ENCODE results near the gene PLA2G4A.
"Not testable (repeated sequence)": the region's sequence is repeated elsewhere in the genome, so short reads cannot be mapped to it uniquely, and the experiment has no call there.

The PLA2G4A gene

GRCh38 chr1:186875896-186876835 lies 47.4 kb downstream of the PLA2G4A start:
- DNase-seq, result no peak

DNA sequence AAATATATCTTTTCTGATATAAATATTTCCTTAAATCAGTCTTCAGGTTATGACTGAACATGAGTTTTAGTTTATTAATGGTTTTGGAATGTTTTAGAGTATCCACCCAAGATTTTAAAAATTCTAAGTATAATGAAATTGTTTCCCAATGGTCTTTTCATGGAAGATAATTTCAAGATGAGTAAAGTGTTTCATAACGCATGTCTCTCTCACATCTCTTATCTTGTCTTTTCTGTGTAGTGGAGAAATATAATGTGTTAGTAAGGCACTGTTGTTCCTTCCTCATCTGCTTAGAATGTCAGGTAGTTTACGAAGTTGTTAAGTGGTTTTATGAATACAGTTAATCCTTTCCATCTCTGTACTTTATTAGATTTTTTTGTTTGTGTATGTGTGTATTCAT lies 49.6 kb downstream of the PLA2G4A start:
- DNase-seq, result no peak

GRCh38 chr1:186880982-186881381 lies 52.2 kb downstream of the PLA2G4A start:
- DNase-seq, result no peak

DNA sequence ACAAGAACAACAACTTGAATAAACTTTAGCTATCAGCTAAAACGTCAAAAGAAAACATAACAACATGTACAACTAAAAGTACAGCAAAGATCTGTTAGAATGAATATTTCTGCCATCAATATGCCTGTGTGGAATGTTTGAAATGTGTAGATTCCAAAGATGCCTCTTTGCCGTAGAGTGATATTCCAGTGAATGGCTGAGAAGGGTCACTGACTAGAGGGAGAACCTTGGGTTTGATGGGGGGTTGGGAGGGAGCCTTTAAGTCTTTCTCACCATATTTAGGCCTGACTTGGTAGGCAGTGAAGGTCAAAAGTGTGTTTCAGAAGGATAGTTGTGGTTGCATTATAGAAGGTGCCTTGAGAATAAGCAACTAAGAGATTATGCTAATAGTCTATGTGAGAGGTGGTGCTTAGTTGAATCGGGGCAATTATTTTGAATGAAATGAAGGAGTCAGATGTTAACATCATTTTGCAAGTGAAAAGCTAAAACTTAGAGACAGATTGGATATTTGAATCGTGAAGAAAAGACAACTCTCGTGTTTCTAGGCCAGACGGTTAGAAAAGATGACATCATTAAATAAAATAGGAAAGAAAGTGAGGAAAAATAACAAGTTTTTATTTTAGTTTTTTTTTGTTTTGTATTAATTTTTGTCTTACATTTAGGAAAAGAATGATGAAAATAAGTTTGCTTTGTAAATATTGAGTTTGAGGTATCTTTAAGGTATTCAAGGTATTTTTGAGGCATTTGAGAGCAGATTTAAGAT lies 53.8 kb downstream of the PLA2G4A start:
- DNase-seq, result no peak

GRCh38 chr1:186884251-186884650 lies 55.5 kb downstream of the PLA2G4A start:
- no peak for DNase-seq

GRCh38 chr1:186887203-186887602 lies 58.5 kb downstream of the PLA2G4A start:
- DNase-seq, result no peak

- no peak for DNase-seq
Measured at GRCh38 chr1:186888367-186888766, 59.6 kb downstream of the PLA2G4A start.

DNA sequence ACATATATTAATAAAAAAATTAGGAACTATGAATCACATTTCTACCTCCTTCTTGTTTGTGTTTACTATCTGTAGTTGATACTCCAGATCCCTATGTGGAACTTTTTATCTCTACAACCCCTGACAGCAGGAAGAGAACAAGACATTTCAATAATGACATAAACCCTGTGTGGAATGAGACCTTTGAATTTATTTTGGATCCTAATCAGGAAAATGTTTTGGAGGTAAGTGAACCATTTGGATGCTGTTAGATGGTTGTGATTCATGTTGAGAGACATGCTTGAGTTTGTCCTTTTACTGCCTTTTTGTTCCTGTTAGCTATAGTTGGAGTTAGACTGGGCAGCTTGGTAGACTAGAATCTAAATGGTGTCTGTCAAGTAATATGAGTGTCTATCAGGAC lies 64.2 kb downstream of the PLA2G4A start:
- no peak for DNase-seq

DNA sequence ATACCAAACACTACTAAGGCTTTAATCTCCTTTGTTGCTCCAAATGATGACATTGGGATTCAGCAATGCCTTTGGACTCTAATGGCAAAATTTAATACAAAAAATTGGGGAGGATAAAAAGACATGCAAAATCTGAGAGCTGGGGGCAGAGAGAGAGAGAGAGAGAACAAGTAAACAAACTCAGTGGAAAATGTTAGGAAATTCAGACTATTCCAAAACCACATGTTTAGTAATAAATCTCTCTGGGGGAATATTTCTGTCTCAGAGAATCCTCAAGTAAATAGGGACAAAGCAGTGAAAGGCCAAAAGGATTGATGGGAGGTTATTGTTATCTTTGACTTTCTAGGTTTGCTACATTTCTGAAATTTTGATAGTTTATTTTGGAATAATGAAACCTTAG lies 65.7 kb downstream of the PLA2G4A start:
- DNase-seq, result no peak

- DNase-seq, result no peak
Measured at GRCh38 chr1:186896211-186896610, 67.5 kb downstream of the PLA2G4A start.

GRCh38 chr1:186897008-186897407 lies 68.3 kb downstream of the PLA2G4A start:
- DNase-seq, result no peak

DNA sequence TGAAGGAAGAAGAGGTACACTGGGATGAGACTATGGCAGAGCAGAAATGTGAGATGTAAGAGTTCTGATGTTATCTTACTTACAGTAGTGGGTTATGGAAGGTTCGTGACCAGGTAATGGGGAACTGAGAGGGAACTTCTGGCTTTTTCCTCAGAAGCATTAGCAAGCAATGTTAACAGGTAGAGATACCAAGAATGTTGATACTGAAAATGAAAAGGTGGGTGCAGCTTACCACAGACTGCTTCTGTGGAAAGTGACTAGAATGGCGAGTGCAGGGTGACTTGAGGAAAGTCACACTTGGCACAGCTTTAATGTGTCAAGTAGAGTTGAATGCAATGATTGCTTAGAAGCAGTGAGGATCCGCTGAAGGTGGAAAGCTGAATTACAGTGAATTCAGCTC lies 70.8 kb downstream of the PLA2G4A start:
- no peak for DNase-seq

DNA sequence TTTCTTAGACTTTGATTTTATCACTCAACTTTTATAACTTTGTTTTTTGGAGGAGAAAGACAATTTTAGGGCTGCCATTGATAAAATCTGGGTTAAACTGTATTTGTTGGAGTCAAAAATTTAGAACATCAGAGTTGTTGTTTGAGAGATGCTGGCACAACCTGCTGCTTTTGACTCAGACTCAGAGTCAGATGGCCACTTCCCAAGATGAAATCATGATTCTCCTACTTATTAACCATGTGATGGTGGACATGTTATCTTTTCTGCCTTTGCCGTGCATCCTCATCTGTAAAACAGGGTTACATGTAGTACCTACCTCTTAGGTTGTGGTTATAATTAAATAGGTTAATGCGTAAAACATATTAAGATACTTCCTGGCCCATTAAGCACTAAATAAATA lies 71.2 kb downstream of the PLA2G4A start:
- DNase-seq, result no peak

GRCh38 chr1:186900539-186901237 lies 71.9 kb downstream of the PLA2G4A start:
- DNase-seq, result no peak

DNA sequence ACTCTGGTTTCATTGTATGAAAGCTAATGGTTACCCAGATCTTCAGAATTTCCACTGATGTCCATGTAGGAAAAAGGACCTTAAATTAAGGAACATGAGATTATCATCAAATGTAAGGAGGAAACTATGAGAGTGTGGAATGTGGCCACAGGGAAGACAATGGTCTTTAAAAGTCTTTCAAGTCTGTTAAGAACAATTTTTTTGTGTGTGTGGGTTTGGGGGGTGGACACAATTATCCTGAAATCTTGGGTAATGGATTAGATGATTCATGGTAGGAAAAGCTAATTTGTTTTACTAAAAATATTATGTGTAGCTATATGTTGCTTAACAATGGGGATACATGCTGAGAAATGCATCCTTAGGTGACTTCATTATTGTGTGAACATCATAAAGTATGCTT lies 72.9 kb downstream of the PLA2G4A start:
- no peak for DNase-seq

DNA sequence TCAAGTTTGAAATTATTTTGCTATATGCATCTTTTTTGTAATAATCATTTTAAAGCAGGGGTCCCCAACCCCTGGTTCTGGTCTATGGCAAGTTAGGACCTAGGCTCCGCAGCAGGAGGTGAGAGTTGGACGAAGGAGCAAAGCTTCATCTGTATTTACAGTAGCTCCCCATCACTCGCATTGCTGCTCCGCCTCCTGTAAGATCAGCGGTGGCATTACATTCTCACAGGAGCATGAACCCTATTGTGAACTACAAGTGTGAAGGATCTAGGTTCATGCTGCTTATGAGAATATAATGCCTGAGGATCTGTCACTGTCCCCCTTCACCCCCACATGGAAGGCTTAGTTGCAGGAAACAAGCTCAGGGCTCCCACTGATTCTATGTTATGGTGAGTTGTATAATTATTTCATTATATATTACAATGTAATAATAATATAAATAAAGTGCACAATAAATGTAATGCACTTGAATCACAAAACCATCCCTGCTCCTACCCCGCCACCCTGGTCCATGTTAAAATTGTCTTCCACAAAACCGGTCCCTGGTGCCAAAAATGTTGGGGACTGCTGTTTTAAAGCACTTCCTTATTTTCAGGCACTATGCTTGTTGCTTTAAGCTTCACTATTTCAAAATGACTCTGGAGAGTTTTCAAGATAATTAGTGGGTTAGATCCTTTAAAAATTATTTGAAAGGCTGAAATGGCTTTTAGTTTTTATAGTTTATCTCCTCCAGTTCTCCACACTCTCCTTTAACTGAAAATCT lies 74.8 kb downstream of the PLA2G4A start:
- no peak for DNase-seq

- DNase-seq, result no peak
Measured at GRCh38 chr1:186904361-186904760, 75.6 kb downstream of the PLA2G4A start.

- no peak for DNase-seq
Measured at GRCh38 chr1:186905561-186905960, 76.8 kb downstream of the PLA2G4A start.

DNA sequence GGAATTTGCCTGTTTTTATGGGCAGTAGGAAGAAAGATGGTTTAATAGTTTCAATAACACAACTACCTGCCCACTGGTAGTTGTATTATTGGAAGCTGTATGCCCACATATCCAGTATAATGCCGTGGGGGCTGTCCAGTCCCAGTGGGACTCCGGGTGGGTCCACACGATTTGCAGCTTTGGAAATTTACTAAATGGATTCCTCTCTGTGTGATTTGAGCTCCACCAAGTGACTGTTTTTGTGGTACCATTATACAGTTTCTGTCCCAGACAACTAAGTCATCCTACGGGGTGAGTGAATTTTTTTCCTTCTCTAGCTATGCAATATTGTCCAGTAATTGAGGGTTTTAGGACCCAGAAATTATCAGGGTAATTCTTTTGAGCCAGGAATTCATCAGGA lies 86.8 kb downstream of the PLA2G4A start:
- no peak for DNase-seq

DNA sequence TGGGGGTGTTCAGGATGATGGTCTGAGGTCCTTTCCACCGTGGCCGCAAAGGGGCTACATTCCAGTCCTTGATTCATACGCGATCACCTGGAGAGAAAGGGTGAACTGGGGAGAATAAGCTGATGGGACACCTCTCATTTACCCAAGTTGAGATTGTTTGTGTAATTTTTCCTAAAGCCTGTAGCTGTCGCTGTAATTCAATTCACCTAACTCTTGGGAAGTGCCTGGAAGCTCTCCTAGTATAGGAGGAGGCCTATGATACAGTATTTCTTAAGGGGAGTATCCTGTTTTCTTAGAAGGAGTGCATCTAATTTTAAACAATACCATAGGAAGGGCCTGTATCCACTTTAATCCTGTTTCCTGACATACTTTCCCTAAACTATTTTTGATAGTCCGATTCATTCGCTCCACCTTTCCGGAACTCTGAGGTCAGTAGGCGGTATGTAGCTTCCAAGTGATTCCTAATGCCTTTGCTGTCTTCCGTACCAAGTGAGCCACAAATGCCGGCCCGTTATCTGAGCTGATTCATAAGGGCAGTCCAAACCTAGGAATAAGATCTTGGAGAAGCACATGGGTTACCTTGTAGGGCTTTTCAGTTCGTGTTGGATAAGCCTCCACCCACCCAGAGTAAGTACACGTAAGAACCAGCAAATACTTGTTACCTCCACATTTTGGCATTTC lies 88.5 kb downstream of the PLA2G4A start:
- DNase-seq, result not testable (repeated sequence)

- DNase-seq, result not testable (repeated sequence)
Measured at GRCh38 chr1:186921386-186921785, 92.6 kb downstream of the PLA2G4A start.

DNA sequence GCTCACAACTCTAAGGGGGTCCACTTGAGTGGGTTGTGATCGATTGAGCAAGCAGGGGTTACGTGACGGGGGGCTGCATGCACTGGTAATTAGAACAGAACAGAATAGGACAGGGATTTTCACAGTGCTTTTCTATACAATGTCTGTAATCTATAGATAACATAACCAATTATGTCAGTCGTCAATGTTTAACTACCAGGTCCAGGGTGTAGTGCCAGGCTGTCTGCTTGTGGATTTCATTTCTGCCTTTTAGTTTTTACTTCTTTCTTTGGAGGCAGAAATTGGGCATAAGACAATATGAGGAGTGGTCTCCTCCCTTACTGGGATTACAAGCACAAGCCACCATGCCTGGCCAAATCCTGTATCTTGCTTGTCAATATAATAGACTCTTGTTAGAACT lies 94.1 kb downstream of the PLA2G4A start:
- DNase-seq, result not testable (repeated sequence)

Measured in activated CD8-positive, alpha-beta memory T cell treated with anti-CD3 and anti-CD28 coated beads, Interleukin-2, amount 50 U/mL, for 4 hours (primary cell).